ENCODE measurements around the gene DAP3.
"Not testable (repeated sequence)": the region's sequence is repeated elsewhere in the genome, so short reads cannot be mapped to it uniquely, and the experiment has no call there.

DAP3 gene

DNA sequence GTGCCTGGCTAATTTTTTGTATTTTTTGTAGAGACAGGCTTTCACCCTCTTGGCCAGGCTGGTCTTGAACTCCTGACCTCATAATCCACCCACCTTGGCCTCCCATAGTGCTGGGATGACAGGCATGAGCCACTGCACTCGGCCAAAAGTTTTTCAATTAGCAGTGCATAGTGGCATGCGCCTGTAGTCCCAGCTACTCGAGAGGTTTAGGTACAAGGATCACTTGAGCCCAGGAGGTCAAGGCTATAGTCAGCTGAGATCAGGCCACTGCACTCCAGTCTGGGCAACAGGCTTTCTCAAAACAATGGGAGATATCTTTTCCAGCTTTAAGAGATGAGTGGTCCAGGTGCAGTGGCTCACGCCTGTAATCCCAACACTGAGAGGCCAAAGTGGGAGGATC lies 30.8 kb downstream of the DAP3 start:
- no peak for DNase-seq

DNA sequence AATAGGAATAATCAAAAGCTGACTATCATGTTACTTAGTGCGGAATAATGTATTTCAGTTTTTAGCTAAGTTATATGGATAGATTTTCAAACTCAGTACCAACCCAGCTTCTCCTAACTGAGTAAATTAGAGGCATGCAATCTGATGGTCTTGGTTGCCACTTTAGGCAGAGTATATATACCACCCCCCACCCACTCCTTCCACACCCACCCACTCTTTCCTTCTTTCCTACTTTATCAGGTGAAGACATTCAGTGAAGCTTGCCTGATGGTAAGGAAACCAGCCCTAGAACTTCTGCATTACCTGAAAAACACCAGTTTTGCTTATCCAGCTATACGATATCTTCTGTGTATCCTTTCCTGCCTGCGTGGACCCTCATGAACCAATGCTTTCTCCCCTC lies 36.3 kb downstream of the DAP3 start:
- no peak for DNase-seq

DNA sequence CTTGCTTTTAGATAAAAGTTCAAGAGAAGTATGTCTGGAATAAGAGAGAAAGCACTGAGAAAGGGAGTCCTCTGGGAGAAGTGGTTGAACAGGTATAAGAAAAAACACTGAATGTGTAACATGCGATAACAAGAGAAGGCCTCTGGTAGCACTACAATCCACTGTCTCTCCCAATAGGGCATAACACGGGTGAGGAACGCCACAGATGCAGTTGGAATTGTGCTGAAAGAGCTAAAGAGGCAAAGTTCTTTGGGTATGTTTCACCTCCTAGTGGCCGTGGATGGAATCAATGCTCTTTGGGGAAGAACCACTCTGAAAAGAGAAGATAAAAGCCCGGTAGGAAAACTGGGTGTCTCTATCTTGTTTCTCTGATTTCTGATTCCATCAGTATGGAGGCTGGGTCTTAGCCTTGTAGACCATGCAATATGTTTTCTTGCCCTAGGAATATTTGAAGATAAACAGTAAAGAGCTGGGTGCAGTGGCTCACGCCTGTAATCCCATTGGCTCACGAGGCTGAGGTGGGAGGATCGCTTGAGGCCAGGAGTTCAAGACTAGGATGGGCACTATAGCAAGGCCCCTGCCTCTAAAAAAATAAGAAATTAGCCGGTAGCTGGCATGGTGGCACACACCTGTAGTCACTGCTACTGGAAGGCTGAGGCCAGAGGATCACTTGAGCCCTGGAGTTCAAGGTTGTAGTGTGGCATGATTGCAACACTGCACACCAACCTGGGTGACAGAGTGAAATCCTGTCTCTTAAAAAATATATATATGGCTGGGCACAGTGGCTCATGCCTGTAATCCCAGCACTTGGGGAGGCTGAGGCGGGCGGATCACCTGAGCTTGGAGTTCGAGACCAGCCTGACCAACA lies 40.4 kb downstream of the DAP3 start:
- peak in 1 of 2 experiments; percentile 5 for DNase-seq

DNA sequence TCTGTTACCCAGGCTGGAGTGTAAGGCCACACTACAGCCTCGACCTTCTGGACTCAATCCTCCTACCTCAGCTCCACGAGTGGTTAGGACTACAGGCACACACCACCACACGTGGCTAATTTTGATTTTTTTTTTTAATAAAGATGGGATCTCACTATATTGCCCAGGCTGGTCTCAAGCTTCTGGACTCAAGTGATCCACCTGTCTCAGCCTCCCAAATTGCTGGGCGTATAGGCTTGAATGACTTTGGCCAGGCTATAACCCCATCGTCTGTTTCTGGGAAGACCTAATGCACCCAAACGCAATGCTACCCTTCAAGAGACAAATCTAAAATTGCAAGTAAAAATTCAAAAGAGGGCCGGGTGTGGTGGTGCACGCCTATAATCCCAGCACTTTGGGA lies 52.1 kb downstream of the DAP3 start:
- no peak for DNase-seq

DNA sequence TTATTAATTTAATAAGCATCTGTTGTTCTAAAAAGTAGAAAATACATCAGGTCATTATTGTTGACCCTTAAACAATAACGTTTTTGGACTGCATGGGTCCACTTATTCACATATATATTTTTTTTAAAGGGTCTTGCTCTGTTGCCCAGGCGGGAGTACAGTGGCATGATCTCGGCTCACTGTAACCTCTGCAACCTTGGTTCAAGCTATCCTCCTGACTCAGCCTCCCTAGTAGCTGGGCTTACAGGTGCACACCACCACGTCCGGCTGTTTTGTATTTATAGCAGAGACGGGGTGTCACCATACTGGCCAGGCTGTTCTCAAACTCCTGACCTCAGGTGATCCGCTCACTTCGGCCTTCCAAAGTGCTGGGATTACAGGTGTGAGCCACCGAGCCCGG lies 53.0 kb downstream of the DAP3 start:
- no peak for DNase-seq

DNA sequence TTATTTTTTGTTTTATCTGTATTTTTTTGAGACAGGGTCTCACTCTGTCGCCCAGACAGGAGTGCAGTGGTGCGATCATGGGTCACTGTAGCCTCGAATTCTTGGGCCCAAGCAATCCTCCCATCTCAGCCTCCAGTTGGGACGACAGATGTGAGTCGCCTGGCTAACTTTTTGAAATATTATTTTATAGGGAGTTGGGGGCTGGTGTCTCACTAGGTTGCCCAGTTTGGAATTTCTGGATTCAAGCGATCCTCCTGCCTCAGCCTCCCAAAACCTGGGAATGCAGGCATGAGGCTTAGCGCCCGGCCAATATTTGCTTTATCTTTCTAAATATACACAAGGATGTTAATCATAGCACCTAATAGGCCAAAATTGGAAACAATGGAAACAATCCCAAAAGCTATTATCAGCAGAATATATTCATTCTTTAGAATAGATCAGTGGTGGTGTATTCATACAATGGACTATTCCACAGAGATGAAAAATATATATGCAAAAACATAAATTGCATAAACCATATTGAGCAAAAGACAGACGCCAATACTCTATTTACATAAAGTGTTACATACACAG lies 55.9 kb downstream of the DAP3 start:
- DNase-seq, result no peak

DNA sequence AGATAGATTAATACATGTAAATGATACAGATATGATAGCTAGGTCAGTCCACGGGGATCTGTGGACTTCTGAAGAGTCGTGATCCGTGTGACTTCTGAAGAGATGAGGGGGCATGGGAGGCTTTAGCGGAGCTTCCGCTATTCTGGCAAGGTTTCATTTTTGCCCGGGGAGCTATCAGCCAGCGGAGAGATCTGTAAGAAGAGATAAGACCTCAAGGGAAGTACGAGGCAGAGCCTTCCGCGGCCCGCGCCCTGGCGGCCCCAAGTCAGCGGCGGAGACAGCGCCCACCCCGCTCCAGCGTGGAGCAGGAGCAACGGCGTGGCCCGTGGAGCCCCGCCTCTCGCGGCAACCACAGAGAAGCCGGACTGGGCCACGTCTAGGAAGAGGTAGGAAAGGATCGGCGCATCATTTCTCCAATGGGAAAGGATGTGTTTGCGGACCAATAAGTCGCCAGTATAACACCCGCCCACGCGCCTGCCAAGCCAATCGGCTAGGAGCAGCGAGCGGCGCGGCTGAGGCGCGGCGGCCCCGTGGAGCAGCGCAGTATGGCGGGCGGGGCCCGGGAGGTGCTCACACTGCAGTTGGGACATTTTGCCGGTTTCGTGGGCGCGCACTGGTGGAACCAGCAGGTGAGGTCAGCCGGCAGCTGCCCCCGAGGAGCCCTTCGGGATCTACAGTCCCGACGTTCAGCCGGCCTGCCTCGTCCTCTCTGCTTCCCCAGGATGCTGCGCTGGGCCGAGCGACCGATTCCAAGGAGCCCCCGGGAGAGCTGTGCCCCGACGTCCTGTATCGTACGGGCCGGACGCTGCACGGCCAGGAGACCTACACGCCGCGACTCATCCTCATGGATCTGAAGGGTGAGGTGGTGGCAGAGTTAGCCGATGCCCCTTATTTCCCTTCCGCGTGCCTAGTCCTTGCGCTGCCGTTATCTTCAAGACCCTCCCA lies 56.7 kb downstream of the DAP3 start:
- peak; percentile 94 to 99 for DNase-seq

DNA sequence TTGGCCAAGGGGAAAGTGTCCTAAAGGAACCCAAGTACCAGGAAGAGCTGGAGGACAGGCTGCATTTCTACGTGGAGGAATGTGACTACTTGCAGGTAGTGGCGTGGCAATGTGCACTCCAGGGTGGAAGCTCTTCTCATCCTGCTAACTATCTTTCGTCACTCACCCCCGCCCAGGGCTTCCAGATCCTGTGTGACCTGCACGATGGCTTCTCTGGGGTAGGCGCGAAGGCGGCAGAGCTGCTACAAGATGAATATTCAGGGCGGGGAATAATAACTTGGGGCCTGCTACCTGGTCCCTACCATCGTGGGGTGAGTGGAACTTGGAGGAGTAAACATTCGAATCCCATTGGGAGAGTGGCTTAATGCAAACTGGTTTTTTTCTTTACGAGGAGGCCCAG lies 58.7 kb downstream of the DAP3 start:
- not testable (repeated sequence) for DNase-seq

DNA sequence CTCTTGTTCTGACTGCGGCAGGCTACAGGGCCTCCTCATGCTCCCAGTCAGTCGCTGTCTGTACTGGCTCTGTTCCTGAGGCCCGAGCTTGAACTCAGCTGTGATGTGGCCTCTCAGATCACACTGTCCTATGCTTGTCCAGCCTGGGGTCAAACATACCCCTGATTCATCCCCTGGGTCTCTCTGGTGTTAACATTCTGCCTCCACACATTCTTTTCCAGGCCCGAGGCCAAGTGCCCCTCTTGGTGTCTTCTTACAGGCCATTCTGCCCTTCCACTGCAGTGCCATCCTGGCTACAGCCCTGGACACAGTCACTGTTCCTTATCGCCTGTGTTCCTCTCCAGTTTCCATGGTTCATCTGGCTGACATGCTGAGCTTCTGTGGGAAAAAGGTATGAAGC lies 59.2 kb downstream of the DAP3 start:
- DNase-seq, result not testable (repeated sequence)

DNA sequence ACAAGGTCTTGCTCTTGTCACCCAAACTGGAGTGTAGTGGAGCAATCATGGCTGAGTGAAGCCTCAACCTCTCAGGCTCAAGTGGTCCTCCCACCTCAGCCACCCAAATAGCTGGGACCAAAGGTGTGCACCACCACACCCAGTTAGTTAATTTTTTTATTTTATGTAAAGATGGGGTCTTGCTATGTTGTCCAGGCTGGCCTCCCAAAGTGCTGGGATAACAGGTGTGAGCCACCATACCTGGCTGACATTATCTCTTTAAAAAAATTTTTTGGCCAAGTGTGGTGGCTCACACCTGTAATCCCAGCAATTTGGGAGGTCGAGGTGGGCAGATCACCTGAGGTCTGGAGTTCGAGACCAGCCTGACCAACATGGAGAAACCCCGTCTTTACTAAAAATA lies 70.1 kb downstream of the DAP3 start:
- DNase-seq, result not testable (repeated sequence)

DNA sequence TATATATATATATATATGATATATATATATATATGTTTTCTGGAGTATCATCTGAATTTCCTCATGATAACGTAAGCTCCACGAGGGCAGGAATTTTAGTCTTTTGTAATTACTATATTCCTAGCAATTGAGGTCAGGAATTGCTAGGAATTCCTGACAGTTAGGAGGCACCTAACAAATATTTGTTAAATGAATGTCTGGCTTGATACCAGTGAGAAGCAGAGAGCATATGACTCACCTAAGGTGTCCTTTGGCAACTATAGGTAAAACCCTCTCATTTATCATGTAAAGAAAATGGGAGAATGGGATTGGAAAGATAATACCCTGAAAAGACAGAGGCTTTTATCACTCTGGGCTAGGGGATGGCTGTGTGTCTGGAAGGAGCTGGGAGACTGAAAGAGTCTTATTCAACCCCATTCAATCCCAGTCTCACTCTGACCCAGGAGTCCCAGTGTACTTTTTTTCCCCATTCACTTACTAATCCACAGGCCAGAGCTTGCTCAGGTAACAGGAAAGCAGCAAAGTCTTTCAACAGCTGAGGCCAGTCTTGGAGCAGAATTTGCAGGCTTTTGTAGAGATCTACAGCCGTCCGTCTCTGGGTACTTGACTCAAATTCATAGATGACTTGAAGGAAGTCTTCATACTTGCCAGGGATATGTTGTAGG lies 71.2 kb downstream of the DAP3 start:
- no peak for DNase-seq

DNA sequence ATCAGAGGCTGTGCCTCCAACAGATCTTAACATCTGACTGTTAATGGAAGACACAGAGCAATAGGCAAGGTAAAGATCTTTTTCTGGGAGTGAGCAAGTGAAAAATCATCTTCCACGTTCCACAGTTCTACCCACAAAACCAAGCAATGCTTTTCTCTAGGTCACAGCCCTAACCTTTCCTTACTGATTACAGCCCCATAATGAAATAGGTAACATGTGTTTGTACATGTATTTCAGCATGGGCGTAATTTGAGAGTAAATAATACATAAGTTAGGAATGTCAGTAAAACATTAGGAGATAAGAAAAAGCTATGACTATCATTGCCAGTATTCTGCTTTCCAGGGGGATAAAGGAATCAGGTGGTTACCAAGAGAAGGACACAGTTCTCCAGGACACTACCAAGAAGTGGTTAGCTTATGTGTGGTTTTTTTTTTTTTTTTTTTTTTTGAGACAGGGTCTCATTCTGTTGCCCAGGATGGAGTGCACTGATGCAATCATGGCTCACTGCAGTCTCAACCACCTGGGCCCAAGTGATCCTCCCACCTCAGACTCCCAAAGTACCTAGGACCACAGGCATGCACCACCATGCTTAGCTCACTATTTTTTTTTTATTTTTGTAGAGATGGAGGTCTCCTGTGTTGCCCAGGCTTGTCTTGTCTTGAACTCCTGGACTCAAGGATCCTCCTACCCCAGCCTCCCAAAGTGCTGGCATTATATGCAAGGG lies 72.0 kb downstream of the DAP3 start:
- no peak for DNase-seq

DNA sequence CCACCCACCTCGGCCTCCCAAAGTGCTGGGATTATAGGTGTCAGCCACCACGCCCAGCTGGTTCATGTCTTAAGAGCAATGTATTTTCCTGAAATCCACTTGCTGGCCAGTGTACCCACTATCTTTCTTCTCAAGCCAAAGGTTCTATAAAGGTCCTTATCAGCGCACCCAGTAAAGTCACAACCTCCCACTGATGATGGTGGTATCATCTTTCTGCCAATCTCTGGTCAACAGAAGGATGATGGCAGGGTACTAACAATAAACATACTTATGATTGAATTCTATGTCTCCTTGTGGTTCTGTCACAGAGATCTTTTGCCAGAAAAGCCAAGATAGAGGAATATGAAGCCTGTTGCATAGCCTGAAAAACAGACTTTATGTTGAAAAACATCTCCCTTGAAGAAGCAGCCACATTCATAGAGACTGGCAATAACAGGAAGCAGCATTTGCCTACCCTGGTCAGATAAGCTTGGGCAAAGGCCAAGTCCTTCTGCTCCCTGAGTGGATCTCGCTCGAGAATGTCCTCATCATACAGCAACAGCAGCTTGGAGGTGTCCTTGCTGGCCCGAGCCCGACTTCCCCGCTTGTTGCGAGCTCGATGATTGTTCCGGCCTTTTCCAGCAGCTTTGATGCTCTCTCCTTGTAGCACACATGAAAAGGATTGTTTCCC lies 73.0 kb downstream of the DAP3 start:
- no peak for DNase-seq

DNA sequence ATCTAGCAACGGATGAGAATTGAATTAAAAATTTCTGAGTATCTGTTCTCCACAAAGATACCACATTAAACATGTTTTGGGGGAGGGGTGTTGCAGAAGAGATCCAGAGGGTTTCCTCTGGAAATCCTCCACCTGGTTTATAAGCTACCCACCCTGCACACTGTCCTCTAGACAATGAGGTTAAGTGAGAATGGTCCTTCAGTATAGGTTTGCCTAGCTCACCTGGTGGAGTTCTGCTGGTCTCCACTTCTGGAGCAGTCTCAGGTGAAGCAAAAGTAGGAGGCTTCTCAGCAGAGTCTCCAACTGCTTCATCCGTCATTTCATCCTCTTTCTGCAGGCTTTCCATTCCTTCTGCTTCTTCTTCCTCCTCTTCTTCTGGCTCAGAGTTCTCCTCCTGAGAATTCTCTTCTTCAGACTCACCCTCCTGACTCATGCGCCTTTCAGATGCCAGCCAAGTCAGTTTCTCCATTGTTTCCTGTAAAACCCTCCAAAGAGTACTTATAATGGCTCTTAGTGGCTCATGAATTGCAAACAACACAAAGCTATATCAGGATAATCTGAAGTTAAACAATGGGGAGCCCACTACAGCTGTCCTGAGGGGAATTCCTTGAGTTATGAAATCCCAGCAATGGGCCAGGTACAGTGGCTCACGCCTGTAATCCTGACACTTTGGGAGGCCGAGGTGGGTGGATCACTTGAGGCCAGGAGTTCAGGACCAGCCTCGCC lies 74.4 kb downstream of the DAP3 start:
- not testable (repeated sequence) for DNase-seq

DNA sequence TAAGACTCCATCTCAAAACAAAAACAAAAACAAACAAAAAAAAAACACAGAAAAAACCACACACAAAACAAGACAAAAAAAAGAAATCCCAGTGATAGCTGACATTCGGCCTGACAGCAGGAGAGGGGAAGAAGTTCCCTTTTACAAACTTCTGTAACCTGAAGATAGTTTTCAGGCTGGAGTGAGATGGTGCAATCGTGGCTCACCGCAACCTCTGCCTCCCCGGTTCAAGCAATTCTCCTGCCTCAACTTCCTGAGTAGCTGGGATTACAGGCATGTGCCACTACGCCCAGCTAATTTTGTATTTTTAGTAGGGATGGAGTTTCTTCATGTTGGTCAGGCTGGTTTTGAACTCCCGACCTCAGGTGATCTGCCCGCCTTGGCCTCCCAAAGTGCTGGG lies 75.1 kb downstream of the DAP3 start:
- DNase-seq, result not testable (repeated sequence)

DNA sequence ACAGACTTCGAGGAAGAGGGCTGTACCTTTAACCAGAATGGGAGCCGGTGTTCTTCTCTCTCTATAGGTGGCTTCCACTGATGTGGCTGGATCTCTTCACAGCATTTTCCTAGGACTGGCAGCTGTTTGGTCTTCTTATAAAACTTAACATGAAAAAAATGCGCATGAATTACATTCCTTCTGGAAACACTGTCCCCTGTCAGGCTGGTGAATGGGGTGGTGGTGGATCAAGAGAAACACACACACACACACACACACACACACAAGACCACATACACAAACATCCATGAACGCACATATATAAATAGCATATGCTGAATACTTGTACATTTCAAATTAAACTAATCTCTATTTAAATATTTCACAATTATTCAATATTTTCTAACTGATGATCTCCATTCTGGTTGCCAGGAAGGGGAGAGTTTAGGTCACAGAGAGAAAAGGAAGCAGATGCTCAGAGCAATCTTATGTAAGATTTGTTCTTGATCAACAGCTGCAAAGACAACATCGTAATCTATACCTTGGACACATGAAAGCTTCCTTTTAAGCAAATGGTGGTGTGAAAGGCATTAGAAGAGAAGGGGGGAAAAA lies 78.6 kb downstream of the DAP3 start:
- not testable (repeated sequence) for DNase-seq

DNA sequence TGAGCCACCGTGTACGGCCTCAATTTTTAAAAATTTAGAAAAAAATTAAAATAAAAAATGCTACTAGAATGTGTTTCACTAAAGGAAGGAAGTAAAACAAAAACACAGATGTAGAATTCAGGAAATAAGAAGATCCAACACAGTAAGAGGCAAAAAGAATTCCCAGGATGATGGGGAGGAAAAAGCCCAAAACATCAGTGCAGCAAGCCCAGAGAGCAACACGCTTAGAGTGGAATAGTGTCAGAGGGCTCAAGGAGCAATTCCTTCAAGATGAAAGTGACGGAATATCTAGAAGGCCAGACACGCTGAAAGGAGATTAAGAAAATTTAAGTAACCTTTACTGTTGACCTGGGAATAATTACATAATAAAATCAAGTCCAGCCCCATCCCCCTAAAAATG lies 80.4 kb downstream of the DAP3 start:
- no peak for DNase-seq

DNA sequence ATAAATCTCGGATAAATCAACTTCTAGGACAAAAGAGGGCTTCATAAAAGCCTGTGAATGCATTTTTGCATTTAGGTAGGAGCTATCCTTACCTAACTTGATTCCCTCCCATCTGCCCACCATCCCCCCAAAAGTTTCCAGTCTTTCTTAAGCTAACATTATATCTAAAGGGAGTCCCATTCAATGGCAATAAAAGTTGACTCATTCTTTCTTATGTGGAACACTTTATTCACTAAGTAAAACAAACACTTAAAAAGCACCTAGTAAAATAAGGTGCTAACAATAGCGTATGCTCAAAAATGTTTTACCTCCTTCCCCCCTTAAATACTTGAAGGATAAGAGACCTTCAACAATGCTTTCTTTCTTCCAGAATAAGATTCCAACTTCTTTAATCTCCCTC lies 84.3 kb downstream of the DAP3 start:
- DNase-seq, result no peak

DNA sequence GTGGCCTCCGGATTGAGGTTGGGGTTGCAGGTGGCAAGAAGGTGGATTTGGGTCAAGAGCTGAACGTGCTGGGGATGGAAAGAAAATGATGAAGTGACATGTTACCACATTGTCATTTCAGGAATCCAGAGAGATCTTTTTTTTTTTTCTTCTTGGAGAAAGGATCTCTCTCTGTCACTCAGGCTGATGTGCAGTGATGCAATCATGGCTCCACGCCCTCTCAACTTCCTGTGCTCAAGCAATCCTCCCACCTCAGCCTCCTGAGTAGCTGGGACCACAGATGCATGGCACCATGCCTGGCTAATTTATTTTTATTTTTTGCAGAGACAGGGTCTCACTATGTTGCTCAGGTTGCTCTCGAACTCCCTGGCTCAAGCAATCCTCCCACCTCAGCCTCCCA lies 87.5 kb downstream of the DAP3 start:
- no peak for DNase-seq

DNA sequence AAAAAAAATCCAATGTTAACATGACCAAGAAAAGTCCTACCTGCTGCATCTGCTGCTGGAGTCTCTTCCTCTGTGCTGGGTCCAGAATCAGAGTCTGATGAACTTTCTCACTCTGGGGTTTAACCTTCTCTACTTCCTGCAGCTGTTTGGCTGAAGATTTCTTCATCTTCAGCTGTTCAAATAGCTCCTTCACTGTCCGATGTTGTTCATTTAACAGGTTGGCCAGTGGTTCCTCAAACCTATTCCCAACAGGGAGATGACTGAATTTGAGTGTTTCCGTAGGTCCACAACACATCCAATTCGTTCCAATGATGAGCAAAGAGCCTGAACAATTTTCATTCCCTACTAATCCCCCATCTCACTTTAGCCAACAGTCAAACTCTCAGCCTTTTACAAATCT lies 88.7 kb downstream of the DAP3 start:
- no peak for DNase-seq
